ENCODE measurements around the gene SNX25. TPM values are rescaled to one million over a fixed set of nuclear protein-coding genes. Genes with fewer than 3 reads are reported as not detected.
A peak's percentile ranks its signal among the peaks of the same experiment; 100 is the strongest.

The SNX25 gene
- total and polyA plus RNA-seq, 2 of the 13 experiments (the other 11 are each of a cell fraction or from before 2014, with no cell fraction given) = 23.4 to 23.5 TPM

GRCh38 chr4:185396724-185397385 lies 187.5 kb downstream of the SNX25 start, which contains the start of gene ANKRD37 (continued):
- TF ChIP-seq, protein P1, sequence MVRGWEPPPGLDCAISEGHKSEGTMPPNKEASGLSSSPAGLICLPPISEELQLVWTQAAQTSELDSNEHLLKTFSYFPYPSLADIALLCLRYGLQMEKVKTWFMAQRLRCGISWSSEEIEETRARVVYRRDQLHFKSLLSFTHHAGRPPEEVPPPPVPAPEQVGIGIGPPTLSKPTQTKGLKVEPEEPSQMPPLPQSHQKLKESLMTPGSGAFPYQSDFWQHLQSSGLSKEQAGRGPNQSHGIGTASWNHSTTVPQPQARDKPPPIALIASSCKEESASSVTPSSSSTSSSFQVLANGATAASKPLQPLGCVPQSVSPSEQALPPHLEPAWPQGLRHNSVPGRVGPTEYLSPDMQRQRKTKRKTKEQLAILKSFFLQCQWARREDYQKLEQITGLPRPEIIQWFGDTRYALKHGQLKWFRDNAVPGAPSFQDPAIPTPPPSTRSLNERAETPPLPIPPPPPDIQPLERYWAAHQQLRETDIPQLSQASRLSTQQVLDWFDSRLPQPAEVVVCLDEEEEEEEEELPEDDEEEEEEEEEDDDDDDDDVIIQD (CRISPR knock-in tag; IDR thresholded peaks at IDR 0.05; ENCODE audit: low read depth) = peak; percentile 44; the same call in 1 of the 2 replicates
- peak; percentile 41; the same call in 1 of the 2 replicates for TF ChIP-seq TFAP4 (IDR thresholded peaks at IDR 0.05; ENCODE audit: borderline replicate concordance, low read depth)
- TF ChIP-seq HNRNPUL1 (IDR thresholded peaks at IDR 0.05; ENCODE audit: low read depth, low read length) = no peak
- TF ChIP-seq POGZ (CRISPR knock-in tag; IDR thresholded peaks at IDR 0.05) = 0 out of 2 replicates have a peak, but pooled peaks have one; percentile 1
- TF ChIP-seq MTF1 (CRISPR knock-in tag; IDR thresholded peaks at IDR 0.05) = no peak
- TF ChIP-seq, protein P2, sequence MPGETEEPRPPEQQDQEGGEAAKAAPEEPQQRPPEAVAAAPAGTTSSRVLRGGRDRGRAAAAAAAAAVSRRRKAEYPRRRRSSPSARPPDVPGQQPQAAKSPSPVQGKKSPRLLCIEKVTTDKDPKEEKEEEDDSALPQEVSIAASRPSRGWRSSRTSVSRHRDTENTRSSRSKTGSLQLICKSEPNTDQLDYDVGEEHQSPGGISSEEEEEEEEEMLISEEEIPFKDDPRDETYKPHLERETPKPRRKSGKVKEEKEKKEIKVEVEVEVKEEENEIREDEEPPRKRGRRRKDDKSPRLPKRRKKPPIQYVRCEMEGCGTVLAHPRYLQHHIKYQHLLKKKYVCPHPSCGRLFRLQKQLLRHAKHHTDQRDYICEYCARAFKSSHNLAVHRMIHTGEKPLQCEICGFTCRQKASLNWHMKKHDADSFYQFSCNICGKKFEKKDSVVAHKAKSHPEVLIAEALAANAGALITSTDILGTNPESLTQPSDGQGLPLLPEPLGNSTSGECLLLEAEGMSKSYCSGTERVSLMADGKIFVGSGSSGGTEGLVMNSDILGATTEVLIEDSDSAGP (CRISPR knock-in tag; IDR thresholded peaks at IDR 0.05; ENCODE audit: borderline replicate concordance) = peak; percentile 34; the same call in 1 of the 2 replicates
- TF ChIP-seq ZNF749 (CRISPR knock-in tag; IDR thresholded peaks at IDR 0.05; ENCODE audit: borderline replicate concordance) = no peak
- TF ChIP-seq, protein P3, sequence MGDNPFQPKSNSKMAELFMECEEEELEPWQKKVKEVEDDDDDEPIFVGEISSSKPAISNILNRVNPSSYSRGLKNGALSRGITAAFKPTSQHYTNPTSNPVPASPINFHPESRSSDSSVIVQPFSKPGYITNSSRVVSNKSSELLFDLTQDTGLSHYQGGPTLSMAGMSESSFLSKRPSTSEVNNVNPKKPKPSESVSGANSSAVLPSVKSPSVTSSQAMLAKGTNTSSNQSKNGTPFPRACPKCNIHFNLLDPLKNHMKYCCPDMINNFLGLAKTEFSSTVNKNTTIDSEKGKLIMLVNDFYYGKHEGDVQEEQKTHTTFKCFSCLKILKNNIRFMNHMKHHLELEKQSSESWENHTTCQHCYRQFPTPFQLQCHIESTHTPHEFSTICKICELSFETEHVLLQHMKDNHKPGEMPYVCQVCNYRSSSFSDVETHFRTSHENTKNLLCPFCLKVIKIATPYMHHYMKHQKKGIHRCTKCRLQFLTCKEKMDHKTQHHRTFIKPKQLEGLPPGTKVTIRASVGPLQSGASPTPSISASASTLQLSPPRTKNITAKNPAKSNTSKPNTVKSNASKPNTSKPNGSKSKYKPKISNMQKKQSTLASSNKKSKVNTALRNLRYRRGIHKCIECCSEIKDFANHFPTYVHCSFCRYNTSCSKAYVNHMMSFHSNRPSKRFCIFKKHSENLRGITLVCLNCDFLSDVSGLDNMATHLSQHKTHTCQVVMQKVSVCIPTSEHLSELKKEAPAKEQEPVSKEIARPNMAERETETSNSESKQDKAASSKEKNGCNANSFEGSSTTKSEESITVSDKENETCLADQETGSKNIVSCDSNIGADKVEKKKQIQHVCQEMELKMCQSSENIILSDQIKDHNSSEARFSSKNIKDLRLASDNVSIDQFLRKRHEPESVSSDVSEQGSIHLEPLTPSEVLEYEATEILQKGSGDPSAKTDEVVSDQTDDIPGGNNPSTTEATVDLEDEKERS (CRISPR knock-in tag; IDR thresholded peaks at IDR 0.05) = no peak
- no peak for TF ChIP-seq ZZZ3 (CRISPR knock-in tag; IDR thresholded peaks at IDR 0.05; ENCODE audit: borderline replicate concordance)
- TF ChIP-seq NR3C1 (CRISPR knock-in tag; IDR thresholded peaks at IDR 0.05) = no peak
- TF ChIP-seq NCOA5 (CRISPR knock-in tag; IDR thresholded peaks at IDR 0.05) = no peak
- TF ChIP-seq MEIS2 (CRISPR knock-in tag; IDR thresholded peaks at IDR 0.05) = peak; percentile 64; the same call in 1 of the 2 replicates
- no peak for TF ChIP-seq ZNF883 (CRISPR knock-in tag; IDR thresholded peaks at IDR 0.05; ENCODE audit: not compliant biosample characterization)
- TF ChIP-seq ZNF383 (CRISPR knock-in tag; IDR thresholded peaks at IDR 0.05; ENCODE audit: borderline replicate concordance) = no peak
- TF ChIP-seq TRIM22 (IDR thresholded peaks at IDR 0.05) = no peak
- TF ChIP-seq ZNF292 (CRISPR knock-in tag; IDR thresholded peaks at IDR 0.05; ENCODE audit: borderline replicate concordance, low read depth) = 0 out of 2 replicates have a peak, but pooled peaks have one; percentile 31
- TF ChIP-seq MED1 (CRISPR knock-in tag; IDR thresholded peaks at IDR 0.05) = no peak; the same call in 1 of the 2 replicates
- TF ChIP-seq ZNF451 (CRISPR knock-in tag; IDR thresholded peaks at IDR 0.05) = peak; percentile 0; the same call in 1 of the 2 replicates
